HCT116 (cell line): Measurements from ENCODE around the gene C1QTNF3. TPM values are rescaled to one million over a fixed set of nuclear protein-coding genes. Genes with fewer than 3 reads are reported as not detected.

Experiments used
- ATAC-seq: fragments of 200-7000 bp; cut with Tn5 transposase; 2 replicates; pipeline ENCODE4 v1.9.1; 2020; ENCODE audit warnings: mild to moderate bottlenecking, moderate library complexity
- BruUV-seq: library from RNA; stranded (reverse); fragments of 400-500 nt; replicated peaks from 2 replicates; lab custom pipeline; 2021; lab: Mats Ljungman, UMichigan
- CTCF ChIA-PET: fragments of 300-600 bp; sonication (Branson Sonifier 250); formaldehyde crosslinking; loops from one replicate; lab custom pipeline; 2021; ENCODE audit warnings: antibody characterized with exemption; lab: Charles Lee
- POLR2A ChIA-PET: fragments of 300-600, 350-600 bp; sonication (Branson Sonifier 250); formaldehyde crosslinking; loops from one replicate; lab custom pipeline; 2021; ENCODE audit warnings: antibody characterized with exemption; lab: Charles Lee
- RAD21 ChIA-PET, 2 experiments: fragments of 300-600 bp; sonication (Branson Sonifier 250); formaldehyde crosslinking; loops; one replicate each; lab custom pipeline; 2023; ENCODE audit warnings: low total read pairs in 2 of 2; ENCODE audit not compliant: uncharacterized antibody in 2 of 2, unreplicated experiment in 2 of 2, low non-redundant PET in 1 of 2; lab: Charles Lee
- DNase-seq: peaks from one replicate; pipeline ENCODE4 v3.0.0-alpha.2; 2010; ENCODE audit warnings: low read depth, low spot score
- H2AFZ ChIP-seq: fragments of 200-600 bp; shearing (Covaris generic), sonication (generic); 2 replicates; pipeline ENCODE4 v1.6.1; 2017; ENCODE audit warnings: low read depth, mixed run types, mixed read lengths, antibody characterized with exemption, low read length; ENCODE audit not compliant: poor library complexity, severe bottlenecking
- H3K27ac ChIP-seq: 2 replicates; pipeline ENCODE4 v1.5.1; 2012; ENCODE audit warnings: low read depth, low read length
- H3K27me3 ChIP-seq: fragments of 200-600 bp; sonication (generic); 2 replicates; pipeline ENCODE4 v1.6.1; 2016; ENCODE audit warnings: mixed run types, low read length, mixed read lengths; ENCODE audit not compliant: insufficient read depth
- H3K36me3 ChIP-seq, 2 experiments: fragments of 200-500 bp in 1 of 2; fragments of 200-600 bp in 1 of 2; sonication (Bioruptor generic) in 1 of 2; sonication (generic) in 1 of 2; 2 replicates each; pipeline versions ENCODE4 v1.5.1 to v1.6.1; 2014 to 2016; ENCODE audit warnings: low read length in 2 of 2, inconsistent platforms in 1 of 2, mixed read lengths in 1 of 2, mixed run types in 1 of 2; ENCODE audit not compliant: insufficient read depth in 2 of 2, control insufficient read depth in 1 of 2
- H3K4me1 ChIP-seq, 2 experiments: fragments of 200-600 bp in 1 of 2; sonication (generic) in 1 of 2; 2 replicates each; pipeline versions ENCODE4 v1.5.1 to v1.6.1; 2012 to 2017; ENCODE audit warnings: low read length in 2 of 2, inconsistent platforms in 1 of 2, mild to moderate bottlenecking in 1 of 2, mixed read lengths in 1 of 2, mixed run types in 1 of 2, moderate library complexity in 1 of 2; ENCODE audit not compliant: insufficient read depth in 2 of 2, control insufficient read depth in 1 of 2
- H3K4me2 ChIP-seq: fragments of 200-600 bp; sonication (generic); 2 replicates; pipeline ENCODE4 v1.6.1; 2017; ENCODE audit warnings: mixed run types, low read length, mixed read lengths
- H3K4me3 ChIP-seq, 2 experiments: fragments of 200-600 bp in 1 of 2; sonication (generic) in 1 of 2; replicated peaks in 1 of 2; 2 replicates each; pipeline ENCODE4 v1.5.1; 2011 to 2016; ENCODE audit warnings: low read length in 2 of 2, control low read depth in 1 of 2, low read depth in 1 of 2, mild to moderate bottlenecking in 1 of 2, mixed read lengths in 1 of 2, mixed run types in 1 of 2
- H3K79me2 ChIP-seq: fragments of 200-600 bp; sonication (generic); 2 replicates; pipeline ENCODE4 v1.6.1; 2017; ENCODE audit warnings: mild to moderate bottlenecking, mixed run types, low read length, moderate library complexity, mixed read lengths; ENCODE audit not compliant: insufficient read depth
- H3K9ac ChIP-seq: fragments of 200-600 bp; sonication (generic); 2 replicates; pipeline ENCODE4 v1.6.1; 2016; ENCODE audit warnings: low read length, mixed read lengths
- H3K9me2 ChIP-seq: fragments of 200-600 bp; sonication (generic), shearing (Covaris generic); 2 replicates; pipeline ENCODE4 v1.6.1; 2017; ENCODE audit warnings: mixed run types, mild to moderate bottlenecking, moderate library complexity; ENCODE audit not compliant: insufficient read depth
- H3K9me3 ChIP-seq, 2 experiments: fragments of 200-500 bp in 1 of 2; fragments of 200-600 bp in 1 of 2; sonication (Bioruptor generic) in 1 of 2; sonication (generic) in 1 of 2; 2 replicates each; pipeline ENCODE4 v1.6.1; 2014 to 2017; ENCODE audit warnings: low read length in 2 of 2, mixed read lengths in 2 of 2, inconsistent platforms in 1 of 2, low read depth in 1 of 2, mild to moderate bottlenecking in 1 of 2, mixed run types in 1 of 2, moderate library complexity in 1 of 2; ENCODE audit not compliant: control insufficient read depth in 1 of 2, insufficient read depth in 1 of 2
- H4K20me1 ChIP-seq: fragments of 200-600 bp; sonication (generic), shearing (Covaris generic); 2 replicates; pipeline ENCODE4 v1.6.1; 2017; ENCODE audit warnings: mixed run types, mild to moderate bottlenecking, moderate library complexity; ENCODE audit not compliant: insufficient read depth
- EGR1 ChIP-seq: IDR thresholded peaks from 2 replicates; pipeline ENCODE4 v1.6.1; 2012; ENCODE audit warnings: low read depth
- ELF1 ChIP-seq: IDR thresholded peaks from 2 replicates; pipeline ENCODE4 v1.6.1; 2012; ENCODE audit warnings: low read depth, borderline replicate concordance
- EZH2 ChIP-seq: fragments of 200-600 bp; sonication (generic); IDR thresholded peaks from 2 replicates; pipeline ENCODE4 v1.6.1; 2017; ENCODE audit warnings: antibody characterized with exemption, mixed run types
- FOSL1 ChIP-seq: IDR thresholded peaks from 2 replicates; pipeline ENCODE4 v1.6.1; 2012; ENCODE audit warnings: low read depth
- JUND ChIP-seq: IDR thresholded peaks from 2 replicates; pipeline ENCODE4 v1.6.1; 2012
- RAD21 ChIP-seq: IDR thresholded peaks from 2 replicates; pipeline ENCODE4 v1.6.1; 2012; ENCODE audit warnings: low read depth, mild to moderate bottlenecking
- SIN3A ChIP-seq: IDR thresholded peaks from 2 replicates; pipeline ENCODE4 v1.6.1; 2012; ENCODE audit warnings: low read depth
- SP1 ChIP-seq: IDR thresholded peaks from 2 replicates; pipeline ENCODE4 v1.6.1; 2012; ENCODE audit warnings: low read depth
- SRF ChIP-seq: IDR thresholded peaks from 2 replicates; pipeline ENCODE4 v1.6.1; 2012; ENCODE audit warnings: low read depth
- YY1 ChIP-seq: IDR thresholded peaks from 2 replicates; pipeline ENCODE4 v1.6.1; 2011; ENCODE audit warnings: low read length, low read depth, moderate library complexity, mild to moderate bottlenecking; ENCODE audit not compliant: insufficient replicate concordance; ENCODE audit errors: extremely low read depth
- intact Hi-C: fragments of 100-400 bp; cut with micrococcal nuclease; formaldehyde crosslinking; loops from 2 replicates; pipeline ENCODE4 v1.10.0; 2022
- total RNA-seq: library from RNA; stranded (reverse); gene quantifications from one replicate; pipeline ENCODE4 v1.2.1, GENCODE V29; 2021; ENCODE audit not compliant: unreplicated experiment
- TF ChIP-seq, protein P1 (sequence below): IDR thresholded peaks from 2 replicates; pipeline ENCODE4 v1.6.1; 2012
- TF ChIP-seq, protein P2 (sequence below): IDR thresholded peaks from 2 replicates; pipeline ENCODE4 v1.6.1; 2012; ENCODE audit warnings: low read depth

The C1QTNF3 gene
- total RNA-seq, 1 experiment from 2014 or later = 2.6 TPM

DNA sequence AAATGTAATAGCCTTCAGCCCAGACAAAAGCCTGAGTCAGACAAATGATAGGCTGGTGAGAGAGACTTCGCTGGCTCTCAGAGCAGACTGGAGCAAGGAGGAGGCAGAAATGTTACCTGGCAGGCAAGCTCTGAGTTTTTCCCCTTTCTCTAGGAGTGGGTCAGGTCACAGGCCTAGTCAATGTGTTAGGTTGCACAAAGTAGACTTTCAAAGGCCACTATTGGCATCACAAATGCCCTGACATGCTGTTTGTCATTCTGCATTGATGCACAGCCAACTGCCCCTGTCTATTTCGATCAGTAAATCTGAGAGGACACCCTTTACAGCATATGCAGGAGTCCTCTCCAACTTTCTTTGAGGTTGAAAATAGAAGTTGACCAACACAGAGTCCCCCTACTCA is 15.5 kb upstream of the C1QTNF3 start:
- no peak for TF ChIP-seq RAD21
- TF ChIP-seq ELF1 = no peak
- TF ChIP-seq, protein P1, sequence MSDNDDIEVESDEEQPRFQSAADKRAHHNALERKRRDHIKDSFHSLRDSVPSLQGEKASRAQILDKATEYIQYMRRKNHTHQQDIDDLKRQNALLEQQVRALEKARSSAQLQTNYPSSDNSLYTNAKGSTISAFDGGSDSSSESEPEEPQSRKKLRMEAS = no peak
- no peak for TF ChIP-seq FOSL1
- no peak for TF ChIP-seq YY1
- TF ChIP-seq JUND = no peak
- no peak for TF ChIP-seq EGR1
- TF ChIP-seq, protein P2, sequence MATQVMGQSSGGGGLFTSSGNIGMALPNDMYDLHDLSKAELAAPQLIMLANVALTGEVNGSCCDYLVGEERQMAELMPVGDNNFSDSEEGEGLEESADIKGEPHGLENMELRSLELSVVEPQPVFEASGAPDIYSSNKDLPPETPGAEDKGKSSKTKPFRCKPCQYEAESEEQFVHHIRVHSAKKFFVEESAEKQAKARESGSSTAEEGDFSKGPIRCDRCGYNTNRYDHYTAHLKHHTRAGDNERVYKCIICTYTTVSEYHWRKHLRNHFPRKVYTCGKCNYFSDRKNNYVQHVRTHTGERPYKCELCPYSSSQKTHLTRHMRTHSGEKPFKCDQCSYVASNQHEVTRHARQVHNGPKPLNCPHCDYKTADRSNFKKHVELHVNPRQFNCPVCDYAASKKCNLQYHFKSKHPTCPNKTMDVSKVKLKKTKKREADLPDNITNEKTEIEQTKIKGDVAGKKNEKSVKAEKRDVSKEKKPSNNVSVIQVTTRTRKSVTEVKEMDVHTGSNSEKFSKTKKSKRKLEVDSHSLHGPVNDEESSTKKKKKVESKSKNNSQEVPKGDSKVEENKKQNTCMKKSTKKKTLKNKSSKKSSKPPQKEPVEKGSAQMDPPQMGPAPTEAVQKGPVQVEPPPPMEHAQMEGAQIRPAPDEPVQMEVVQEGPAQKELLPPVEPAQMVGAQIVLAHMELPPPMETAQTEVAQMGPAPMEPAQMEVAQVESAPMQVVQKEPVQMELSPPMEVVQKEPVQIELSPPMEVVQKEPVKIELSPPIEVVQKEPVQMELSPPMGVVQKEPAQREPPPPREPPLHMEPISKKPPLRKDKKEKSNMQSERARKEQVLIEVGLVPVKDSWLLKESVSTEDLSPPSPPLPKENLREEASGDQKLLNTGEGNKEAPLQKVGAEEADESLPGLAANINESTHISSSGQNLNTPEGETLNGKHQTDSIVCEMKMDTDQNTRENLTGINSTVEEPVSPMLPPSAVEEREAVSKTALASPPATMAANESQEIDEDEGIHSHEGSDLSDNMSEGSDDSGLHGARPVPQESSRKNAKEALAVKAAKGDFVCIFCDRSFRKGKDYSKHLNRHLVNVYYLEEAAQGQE = no peak
- no peak for TF ChIP-seq EZH2
- TF ChIP-seq SP1 = no peak
- no peak for TF ChIP-seq SIN3A
- TF ChIP-seq SRF = no peak
- no TSS peak for BruUV-seq

More for the DNA sequence above, 15.5 kb upstream of the C1QTNF3 start:
- no peak overlapping the region for H3K9ac ChIP-seq
- no peaks in the 10 kb centered on the region for H3K36me3 ChIP-seq
- CTCF ChIA-PET = no interaction called here
- no peaks in the 10 kb centered on the region for H3K9me3 ChIP-seq
- no peak overlapping the region for H3K27ac ChIP-seq
- no peak overlapping the region for H2AFZ ChIP-seq
- H3K4me2 ChIP-seq = no peak overlapping the region
- H3K27me3 ChIP-seq = no peaks in the 10 kb centered on the region
- RAD21 ChIA-PET = no interaction called here
- ATAC-seq (no peak), DNase-seq (no peak)
- no peaks in the 10 kb centered on the region for H3K4me1 ChIP-seq
- H4K20me1 ChIP-seq = no peaks in the 10 kb centered on the region
- no peaks in the 10 kb centered on the region for H3K79me2 ChIP-seq
- H3K9me2 ChIP-seq = no peaks in the 10 kb centered on the region
- POLR2A ChIA-PET = no interaction called here
- intact Hi-C loops = no loop called here
- H3K4me3 ChIP-seq = no peak overlapping the region
